Hindlimb muscle (tissue), 1 donor: ENCODE results near the gene TMEM271. TPM values are rescaled to one million over a fixed set of nuclear protein-coding genes. Genes with fewer than 3 reads are reported as not detected.

Source experiments
- DNase-seq: peaks from one replicate; pipeline ENCODE4 v3.0.0-alpha.2; 2013
- polyA plus RNA-seq: library from polyadenylated mRNA; unstranded; fragments of 120-200 nt; gene quantifications from one replicate; pipeline ENCODE4 v1.2.1, GENCODE V29; 2013; ENCODE audit not compliant: insufficient read length

TMEM271 gene
- polyA plus RNA-seq, 1 donor: not detected

DNA sequence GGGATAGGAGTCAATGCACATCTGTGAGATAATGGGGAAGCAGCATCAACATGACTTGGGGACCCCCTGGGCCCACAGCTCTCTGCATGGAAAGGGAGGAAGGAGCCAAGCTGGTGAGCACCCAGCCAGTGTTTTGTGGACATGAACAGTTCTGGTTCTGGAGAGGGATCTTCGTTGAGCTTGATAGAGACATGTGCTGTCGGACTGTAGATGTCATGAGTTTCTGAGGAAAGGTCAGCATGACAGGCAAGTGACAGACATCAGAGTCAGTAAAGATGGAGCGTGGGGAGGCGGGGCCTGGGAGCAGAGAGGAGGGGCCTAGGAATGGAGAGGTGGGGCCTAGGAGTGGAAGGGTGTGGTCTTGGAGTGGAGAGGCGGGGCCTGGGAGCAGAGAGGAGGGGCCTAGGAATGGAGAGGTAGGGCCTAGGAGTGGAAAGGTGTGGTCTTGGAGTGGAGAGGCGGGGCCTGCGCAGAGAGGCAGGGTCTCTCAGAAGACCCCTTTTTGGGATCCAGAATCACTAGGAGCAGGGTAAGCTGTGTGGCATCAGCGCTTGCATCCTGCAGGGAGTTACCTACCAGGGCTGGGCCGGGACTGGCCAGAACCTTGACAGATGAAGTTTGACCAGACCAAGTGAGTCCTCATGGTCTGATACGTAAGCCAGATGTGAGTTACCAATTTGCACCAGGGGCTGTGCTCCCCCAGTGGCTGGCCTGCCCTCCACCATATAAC, 43.3 kb downstream of the TMEM271 start:
- no peak for DNase-seq

- DNase-seq: no peak
These were observed 44.2 kb downstream of the TMEM271 start for GRCh38 chr4:531721-532565.

- no peak for DNase-seq
These were observed 45.0 kb downstream of the TMEM271 start for GRCh38 chr4:531076-531475.

DNA sequence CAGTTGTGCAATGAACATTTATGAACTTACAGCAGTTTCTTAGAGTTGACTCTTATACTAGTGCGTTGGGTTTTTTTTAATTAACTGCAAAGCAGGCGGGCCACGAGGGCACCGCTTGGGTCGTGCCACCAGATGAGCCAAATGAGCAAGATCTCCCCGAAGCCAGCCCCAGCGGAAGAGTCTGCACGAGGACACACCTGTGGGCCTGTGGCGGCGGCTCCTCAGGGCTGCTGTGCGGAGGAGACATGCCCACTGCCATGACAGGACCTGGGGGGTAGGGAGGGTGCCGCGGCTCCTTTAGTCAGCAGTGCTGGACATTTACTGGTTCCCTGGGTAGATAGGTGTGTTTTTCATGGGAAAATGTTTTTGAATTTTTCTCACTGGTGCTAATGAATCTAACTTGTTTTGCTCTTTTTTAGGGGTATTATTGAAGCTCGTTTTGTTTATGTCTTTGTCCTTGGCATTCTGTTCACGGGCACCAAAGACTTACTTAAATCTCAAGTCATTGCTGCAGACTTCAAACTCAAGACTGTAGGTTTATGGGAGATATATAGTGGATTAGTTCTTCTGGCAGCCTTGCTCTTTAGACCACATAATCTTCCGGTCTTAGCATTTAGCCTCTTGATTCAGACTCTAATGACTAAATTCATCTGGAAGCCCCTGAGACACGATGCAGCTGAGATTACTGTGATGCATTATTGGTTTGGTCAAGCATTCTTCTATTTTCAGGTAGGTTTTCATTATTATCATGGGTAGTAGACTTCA, 45.9 kb downstream of the TMEM271 start:
- DNase-seq: no peak

- DNase-seq: no peak
These were observed 46.5 kb downstream of the TMEM271 start for GRCh38 chr4:529563-529962.

DNA sequence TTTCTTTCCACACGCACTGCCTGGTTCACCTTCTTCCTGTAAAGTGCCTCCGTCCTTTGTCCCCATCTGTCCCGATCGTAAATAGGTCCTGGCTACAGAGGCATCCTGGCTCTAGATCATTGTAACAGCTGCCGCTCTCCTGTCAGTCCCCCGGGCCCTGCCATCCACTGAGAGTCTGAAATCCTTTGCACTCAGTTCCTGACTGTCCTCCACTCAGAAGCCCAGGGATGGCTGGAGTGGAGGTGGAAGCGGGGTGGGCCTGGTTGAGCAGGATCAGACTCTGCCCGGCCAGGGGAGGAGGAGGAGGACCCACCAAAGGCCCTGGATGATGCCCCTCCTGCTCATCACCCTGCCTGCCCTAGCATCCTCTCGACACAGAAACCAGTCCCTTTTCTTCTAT, 47.3 kb downstream of the TMEM271 start:
- no peak for DNase-seq

- no peak for DNase-seq
These were observed 47.8 kb downstream of the TMEM271 start for GRCh38 chr4:528296-528695.

GRCh38 chr4:526971-527460, 49.1 kb downstream of the TMEM271 start:
- DNase-seq: no peak

GRCh38 chr4:526189-526909, 49.7 kb downstream of the TMEM271 start:
- DNase-seq: no peak

DNA sequence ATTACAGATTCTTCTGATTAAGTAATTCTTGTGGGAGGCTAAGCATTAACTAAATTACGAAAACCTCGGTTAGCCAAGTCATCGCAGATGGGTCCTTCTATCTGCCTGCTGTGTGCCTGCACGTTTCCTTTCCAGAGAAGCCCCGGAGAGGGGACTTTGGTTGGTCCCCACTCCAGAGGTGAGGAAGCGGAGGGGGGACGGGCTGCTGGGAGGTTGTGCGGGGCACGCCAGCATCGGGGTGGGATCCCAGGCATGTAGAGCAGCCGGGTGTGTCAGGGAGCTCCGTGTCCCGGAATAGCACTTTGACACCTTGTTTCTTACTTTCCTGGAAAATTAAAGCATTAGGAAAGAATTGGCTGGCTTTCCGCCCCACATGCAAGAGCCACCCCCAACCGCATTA, 50.4 kb downstream of the TMEM271 start:
- DNase-seq: no peak

GRCh38 chr4:524196-524595, 51.9 kb downstream of the TMEM271 start:
- no peak for DNase-seq

Other genes with a start within 250 kb of the TMEM271 start
- 16.3 TPM for gene ZNF141, start 238.5 kb downstream of the TMEM271 start, polyA plus RNA-seq
- 18.8 TPM for gene ZNF721, start 77.1 kb downstream of the TMEM271 start, polyA plus RNA-seq
- 38.3 TPM for gene PIGG, start 77.1 kb downstream of the TMEM271 start, polyA plus RNA-seq
- 17.0 TPM for gene PDE6B, start 49.3 kb upstream of the TMEM271 start, polyA plus RNA-seq
- 251 TPM for gene ATP5ME, start 98.0 kb upstream of the TMEM271 start, polyA plus RNA-seq
- gene MYL5, start 98.2 kb upstream of the TMEM271 start, polyA plus RNA-seq: 1,006 TPM
- 19.1 TPM for gene SLC49A3, start 112.9 kb upstream of the TMEM271 start, polyA plus RNA-seq
- gene PCGF3, start 129.5 kb upstream of the TMEM271 start, polyA plus RNA-seq: 50.5 TPM
- 0.28 TPM for gene CPLX1, start 249.8 kb upstream of the TMEM271 start, polyA plus RNA-seq